GM12801 (cell line): Measurements from ENCODE around the gene TGM5.

Experiments
- CTCF ChIP-seq: IDR thresholded peaks from one replicate; pipeline ENCODE4 v1.5.1; 2011; ENCODE audit warnings: control low read depth; ENCODE audit not compliant: insufficient read length; ENCODE audit errors: extremely low read depth

The TGM5 gene

DNA sequence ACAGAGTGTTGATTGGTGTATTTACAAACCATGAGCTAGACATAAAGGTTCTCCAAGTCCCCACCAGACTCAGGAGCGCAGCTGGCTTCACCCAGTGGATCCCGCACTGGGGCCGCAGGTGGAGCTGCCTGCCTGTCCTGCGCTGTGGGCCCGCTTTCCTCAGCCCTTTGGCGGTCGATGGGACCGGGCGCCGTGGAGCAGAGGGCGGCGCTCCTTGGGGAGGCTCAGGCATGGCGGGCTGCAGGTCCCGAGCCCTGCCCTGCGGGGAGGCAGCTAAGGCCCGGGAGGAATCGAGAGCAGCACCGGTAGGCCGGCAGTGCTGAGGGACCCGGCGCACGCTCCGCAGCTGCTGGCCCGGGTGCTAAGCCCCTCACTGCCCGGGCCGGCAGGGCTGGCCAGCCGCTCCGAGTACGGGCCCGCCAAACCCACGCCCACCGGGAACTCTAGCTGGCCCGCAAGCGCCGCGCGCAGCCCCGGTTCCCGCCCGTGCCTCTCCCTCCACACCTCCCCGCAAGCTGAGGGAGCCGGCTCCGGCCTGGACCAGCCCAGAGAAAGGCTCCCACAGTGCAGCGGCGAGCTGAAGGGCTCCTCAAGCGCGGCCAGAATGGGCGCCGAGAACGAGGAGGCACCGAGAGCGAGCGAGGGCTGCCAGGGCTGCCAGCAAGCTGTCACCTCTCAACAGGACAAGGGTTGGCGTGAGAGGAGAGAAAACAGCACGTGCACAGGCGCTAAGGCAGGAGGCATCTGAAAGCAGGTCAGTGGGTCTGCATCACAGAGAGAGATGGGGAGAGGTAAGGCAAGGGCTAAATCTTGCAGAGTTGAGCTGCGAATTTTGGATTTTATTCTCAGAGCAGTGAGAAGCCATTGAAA lies 40.1 kb downstream of the TGM5 start:
- TF ChIP-seq CTCF, result no peak

- TF ChIP-seq CTCF, result peak; percentile 47
Measured at GRCh38 chr15:43225201-43225949, 41.4 kb downstream of the TGM5 start.

GRCh38 chr15:43221422-43221821 lies 45.3 kb downstream of the TGM5 start:
- TF ChIP-seq CTCF, result no peak

DNA sequence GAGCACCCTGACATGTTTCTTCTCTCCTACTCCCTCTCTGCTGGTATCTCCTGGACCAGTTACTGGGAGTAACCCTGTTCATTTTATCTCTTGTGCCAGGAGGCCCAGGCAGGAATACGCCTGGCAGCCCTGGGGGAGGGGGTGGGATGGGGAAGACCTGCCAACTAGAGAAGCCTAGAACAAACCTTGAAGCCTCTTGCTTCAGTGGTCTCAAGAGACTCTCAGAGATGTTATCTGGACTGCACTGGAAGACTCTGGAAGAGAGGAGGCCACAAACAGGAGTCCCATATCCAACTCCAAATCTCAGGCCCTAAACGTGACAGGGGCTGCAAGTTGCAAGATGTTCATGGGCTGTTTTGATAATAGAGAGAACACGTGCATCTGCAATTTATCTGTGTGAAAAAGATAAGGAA lies 45.7 kb downstream of the TGM5 start, which contains the start of gene EPB42:
EPB42 (minus strand) TSS at position 28 of the 413 bp plus-strand sequence. CDS start 193 bp downstream, outside the sequence.
- no peak for TF ChIP-seq CTCF

DNA sequence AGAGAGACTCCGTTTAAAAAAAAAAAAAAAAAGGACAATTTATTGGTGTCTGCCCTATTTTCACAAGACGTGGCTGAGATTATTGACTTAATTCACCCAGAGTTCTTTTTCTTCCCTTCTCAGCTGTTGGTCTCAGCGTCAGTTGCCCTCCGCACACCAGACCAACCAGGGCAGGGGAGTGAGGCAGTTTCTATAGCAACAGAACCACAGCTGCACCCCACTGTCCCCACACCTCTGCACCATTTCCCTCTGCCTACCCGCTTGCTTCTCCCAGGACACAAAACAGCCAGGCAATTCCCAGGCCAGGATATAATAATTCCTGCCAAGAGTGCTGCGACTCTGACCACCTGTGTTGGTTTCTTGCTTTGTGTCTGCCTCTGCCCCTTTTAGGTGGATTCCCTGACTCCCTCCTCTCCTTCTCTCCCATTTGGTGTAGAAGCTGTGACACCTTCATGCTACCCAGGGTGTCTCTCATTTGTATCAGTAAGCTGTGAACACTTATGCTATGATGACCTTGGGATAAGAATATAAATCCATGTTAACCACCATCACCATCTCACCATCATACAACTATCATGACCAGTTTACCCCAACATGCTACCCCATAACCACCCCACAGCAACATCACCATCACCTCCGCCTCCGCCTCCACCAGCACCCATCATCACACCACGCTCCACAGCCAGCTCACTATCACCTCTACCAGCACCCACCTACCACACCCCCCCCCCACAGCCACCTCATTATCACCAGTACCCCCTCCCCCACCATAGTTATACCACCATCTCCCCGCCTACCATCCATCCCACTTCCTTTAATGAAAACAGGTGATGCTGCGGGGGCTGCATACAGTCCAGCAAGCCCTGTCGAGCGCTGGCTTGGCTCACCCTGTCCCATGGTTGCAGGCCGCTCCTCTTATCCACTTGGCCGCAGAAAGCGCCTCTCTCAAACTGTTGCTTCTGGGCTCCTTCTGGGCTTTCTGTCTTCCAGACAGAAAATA lies 46.5 kb downstream of the TGM5 start:
- no peak for TF ChIP-seq CTCF

- TF ChIP-seq CTCF, result no peak
Measured at GRCh38 chr15:43218908-43219706, 47.6 kb downstream of the TGM5 start.
